HG03095 (cell line): Measurements from ENCODE around the gene SNTG2.
"Not testable (repeated sequence)": the region's sequence is repeated elsewhere in the genome, so short reads cannot be mapped to it uniquely, and the experiment has no call there.

Experiments used
- ATAC-seq: cut with Tn5 transposase; IDR thresholded peaks from one replicate; pipeline ENCODE4 v1.9.1; 2021; ENCODE audit warnings: moderate library complexity; ENCODE audit not compliant: unreplicated experiment

SNTG2 gene

GRCh38 chr2:950080-950966, at the start of gene SNTG2:
SNTG2 (plus strand) TSS chr2:950849; CDS start chr2:950997, 148 bp downstream.
- ATAC-seq, result no peak

GRCh38 chr2:902584-902983, 48.1 kb upstream of the SNTG2 start:
- no peak for ATAC-seq

DNA sequence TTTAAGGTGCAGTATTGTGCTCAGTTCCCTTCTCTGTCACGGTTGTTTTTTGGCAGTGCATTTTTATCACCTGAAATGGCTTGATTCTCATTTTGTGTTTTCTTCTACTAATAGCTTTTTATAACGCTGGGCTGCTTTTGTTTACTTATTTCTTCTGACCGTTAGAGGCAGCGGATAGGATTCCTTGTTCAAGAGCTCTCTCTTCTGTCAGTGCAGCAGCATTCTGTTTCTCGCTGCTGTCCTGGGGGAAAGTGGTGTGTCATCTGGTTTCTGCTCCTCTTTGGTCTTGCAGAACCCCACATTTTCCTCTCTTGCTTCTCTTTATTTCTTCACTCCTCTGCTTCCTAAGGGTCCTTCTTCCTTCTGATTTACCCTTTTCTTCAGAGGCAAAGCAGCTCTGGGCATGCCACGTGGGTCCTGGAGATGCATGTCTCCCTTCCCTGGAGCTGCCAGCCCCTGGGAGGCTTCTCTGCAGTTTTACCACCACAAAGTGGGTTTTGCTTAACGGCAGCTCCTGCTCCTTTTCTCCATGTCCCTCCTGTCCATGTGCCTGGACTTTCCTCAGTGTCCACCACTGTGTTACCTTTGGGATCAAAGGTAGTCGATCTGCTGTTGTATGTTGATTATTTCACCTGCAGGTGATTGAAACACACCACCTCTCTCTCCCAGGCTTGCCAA, 47.3 kb upstream of the SNTG2 start:
- ATAC-seq, result no peak

- ATAC-seq, result no peak
Observed at GRCh38 chr2:904246-905024, 46.2 kb upstream of the SNTG2 start.

GRCh38 chr2:905091-905832, 45.4 kb upstream of the SNTG2 start:
- ATAC-seq, result no peak

DNA sequence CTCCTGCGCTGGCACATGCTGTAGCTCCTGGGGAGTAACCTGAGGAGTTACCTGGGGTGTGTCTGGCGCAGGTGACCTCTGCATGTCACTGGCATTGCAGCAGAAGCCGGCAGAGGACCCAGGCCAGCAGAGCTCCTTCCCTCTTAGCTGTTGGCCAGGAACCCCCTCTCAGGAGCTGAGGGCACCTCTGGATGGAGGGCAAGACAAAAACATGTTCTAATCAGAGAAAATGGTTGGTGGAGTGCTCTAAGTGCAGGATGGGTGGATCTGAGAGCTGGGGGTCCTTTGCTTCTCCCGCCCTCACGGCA, 44.9 kb upstream of the SNTG2 start:
- no peak for ATAC-seq

GRCh38 chr2:907706-908105, 42.9 kb upstream of the SNTG2 start:
- no peak for ATAC-seq

DNA sequence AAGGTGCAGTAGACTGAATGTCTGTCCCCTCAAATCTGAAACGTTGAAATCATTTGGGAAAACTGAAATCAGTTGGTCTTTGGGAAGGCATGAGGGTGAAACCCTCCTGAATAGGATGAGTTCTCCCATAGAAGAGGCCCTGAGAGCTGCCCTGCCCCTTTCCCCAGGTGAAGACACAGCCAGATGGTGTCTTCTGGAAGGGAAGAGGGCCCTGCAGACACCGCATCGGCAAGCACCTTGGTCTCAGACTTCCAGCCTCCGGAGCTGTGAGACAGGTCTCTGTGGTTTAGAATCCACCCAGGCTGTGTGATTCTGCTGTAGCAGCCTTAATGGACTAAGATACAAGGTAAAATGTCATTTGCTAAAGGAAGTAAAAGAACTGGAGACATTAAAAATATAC, 42.1 kb upstream of the SNTG2 start:
- ATAC-seq, result no peak

- not testable (repeated sequence) for ATAC-seq
Observed at GRCh38 chr2:909764-910379, 40.8 kb upstream of the SNTG2 start.

- ATAC-seq, result no peak
Observed at GRCh38 chr2:910698-911097, 40.0 kb upstream of the SNTG2 start.

- ATAC-seq, result no peak
Observed at GRCh38 chr2:915979-916378, 34.7 kb upstream of the SNTG2 start.

DNA sequence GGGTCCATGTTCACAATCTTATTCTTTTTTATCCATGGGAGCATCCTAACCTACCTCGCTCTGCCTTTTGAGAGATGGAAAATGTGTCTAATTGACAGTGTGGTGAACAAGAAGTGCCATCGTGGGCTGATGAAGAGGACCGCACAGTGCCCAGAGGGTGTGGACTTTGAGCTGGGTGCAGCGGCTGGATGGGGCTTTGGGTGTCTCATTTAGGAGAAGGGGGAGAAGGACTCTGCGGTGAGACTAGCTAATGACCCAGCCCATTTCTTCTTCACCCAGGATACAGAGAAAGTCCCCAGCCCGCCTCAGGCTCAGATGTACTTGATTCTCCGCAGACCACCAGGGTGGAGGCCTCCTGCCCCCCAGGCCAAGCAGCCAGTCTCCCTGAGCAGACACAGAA, 33.7 kb upstream of the SNTG2 start:
- no peak for ATAC-seq

GRCh38 chr2:919672-920071, 31.0 kb upstream of the SNTG2 start:
- ATAC-seq, result no peak

GRCh38 chr2:920573-920972, 30.1 kb upstream of the SNTG2 start:
- no peak for ATAC-seq

DNA sequence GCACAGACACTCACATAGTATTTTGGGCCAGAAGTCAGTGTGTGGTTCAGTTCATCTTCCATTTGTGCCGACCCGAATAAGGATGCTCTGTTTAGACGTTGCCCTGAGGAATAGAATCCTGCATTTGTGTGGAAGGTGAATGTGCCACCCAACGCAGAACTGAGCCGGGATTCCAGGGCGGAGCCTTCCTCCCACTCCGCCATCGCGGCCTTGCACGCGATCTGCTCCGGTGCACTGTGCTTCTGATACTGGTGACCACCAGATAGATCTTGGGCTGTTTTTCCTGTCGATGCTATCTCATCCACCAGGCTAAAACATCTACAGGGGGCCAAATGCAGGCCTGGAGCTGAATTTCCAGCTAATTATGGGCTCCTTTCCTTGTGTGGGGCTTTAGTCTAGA, 29.6 kb upstream of the SNTG2 start:
- no peak for ATAC-seq

DNA sequence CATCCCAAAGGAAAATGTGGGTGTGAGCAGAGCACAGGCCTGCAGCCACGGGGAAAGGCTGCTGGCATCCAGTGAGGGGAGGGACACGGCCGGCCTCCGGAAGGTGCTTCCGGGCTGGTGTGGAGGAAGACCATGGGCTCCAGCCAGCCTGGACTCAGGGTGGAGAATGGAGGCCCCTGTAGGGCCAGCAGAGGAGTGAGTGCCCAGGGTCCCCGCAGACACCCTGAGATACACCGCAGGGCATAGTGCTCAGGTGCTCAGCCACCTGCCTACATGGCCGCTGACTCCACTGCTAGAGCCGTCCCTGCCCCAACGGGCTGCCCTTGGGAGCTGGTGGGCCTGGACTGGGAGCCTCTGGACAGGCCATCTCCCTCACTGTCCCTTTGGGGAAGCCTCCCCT, 28.5 kb upstream of the SNTG2 start:
- ATAC-seq, result no peak

DNA sequence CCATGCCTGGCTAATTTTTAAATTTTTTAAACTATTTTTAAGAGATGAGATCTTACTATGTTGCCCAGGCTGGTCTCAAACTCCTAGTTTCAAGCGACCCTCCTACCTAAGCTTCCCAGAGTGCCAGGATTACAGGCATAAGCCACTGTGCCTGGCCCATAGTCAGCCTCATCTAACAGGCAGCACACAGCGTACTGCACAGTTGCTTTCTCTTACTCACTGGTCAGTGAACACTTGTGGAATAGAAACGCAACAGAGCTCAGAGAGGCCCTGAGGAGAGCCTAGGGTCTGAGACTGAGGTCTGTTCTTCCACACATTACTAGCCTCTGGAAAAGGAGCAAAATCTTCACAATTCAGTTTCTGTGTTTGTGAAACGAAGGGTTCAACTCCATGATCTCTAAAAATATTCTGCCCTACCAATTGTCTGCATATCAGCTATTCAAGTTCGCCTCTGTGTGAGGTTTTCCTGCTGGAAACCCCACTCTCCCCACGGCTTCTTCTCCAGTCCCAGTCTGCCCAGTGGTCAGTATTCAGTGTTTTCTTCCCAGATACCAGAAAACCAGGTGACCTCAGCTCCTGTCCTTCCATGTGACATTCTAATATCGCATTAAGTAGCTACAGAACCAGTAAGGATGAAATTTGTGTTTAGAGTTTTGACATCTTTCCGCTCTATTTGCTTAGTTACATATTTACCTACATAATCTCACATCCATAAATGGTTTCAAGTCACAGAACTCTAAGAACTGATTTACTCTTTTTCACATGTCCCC, 26.6 kb upstream of the SNTG2 start:
- ATAC-seq, result no peak

DNA sequence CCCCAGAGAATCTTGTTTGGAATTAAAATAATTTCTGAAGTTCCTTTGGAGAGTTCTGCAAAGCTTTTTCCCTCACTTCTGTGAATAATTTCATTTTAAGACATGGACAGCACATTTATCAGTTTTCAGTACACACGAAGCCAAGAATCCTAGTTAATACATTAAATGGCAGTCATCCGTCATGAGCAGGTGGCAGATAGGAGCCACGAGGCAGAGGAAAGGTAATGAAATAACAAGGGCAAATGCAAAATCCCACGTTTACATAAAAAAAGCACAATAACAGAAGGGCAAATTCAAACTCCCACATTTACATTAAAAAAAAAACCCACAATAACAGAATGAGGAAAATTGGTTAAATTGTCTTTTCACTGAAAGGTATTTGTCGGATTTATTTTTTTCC, 25.9 kb upstream of the SNTG2 start:
- ATAC-seq, result no peak

DNA sequence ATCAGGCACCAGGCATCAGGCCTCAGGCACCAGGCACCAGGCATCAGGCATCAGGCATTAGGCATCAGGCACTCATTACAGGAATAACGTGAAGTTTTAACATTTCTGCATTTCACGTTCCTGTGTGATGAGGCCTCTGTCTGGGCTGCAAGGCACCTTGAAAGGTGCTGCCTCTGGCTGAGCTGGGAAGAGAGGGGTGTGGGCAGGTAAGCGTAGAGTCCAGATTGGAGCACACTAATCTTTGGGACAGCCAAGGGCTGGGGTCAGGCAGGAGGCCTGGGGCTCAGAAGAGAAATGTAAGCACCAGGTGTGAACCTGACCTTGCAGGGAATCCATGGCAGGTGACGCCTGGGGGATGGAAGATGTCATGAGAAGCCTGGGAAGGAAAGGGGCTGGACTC, 25.3 kb upstream of the SNTG2 start:
- no peak for ATAC-seq

- ATAC-seq, result no peak
Observed at GRCh38 chr2:925711-926110, 24.9 kb upstream of the SNTG2 start.
